Epithelial cell of proximal tubule (primary cell): ENCODE results near the gene MRPL28. TPM values are rescaled to one million over a fixed set of nuclear protein-coding genes. Genes with fewer than 3 reads are reported as not detected.
A peak's percentile ranks its signal among the peaks of the same experiment; 100 is the strongest.
"Not testable (repeated sequence)": the region's sequence is repeated elsewhere in the genome, so short reads cannot be mapped to it uniquely, and the experiment has no call there.

Experiments used
- DNase-seq: peaks from one replicate; pipeline ENCODE4 v3.0.0-alpha.2; 2011; ENCODE audit warnings: low read depth
- H3K4me3 ChIP-seq: 2 replicates; pipeline ENCODE4 v1.5.1; 2011; ENCODE audit warnings: low read depth, mild to moderate bottlenecking, low read length
- CTCF ChIP-seq: conservative IDR thresholded peaks from 2 replicates; pipeline ENCODE4 v1.5.1; 2012; ENCODE audit warnings: low read depth, mild to moderate bottlenecking, low read length
- total RNA-seq: library from RNA; depleted of rRNA; stranded (reverse); fragments of >200 nt; gene quantifications from 2 replicates; pipeline ENCODE4 v1.2.3, GENCODE V29; 2015

MRPL28 gene
- total RNA-seq, 1 donor from 2014 or later, result 188 TPM

- H3K4me3 ChIP-seq, result no peak overlapping the region
- no peak for DNase-seq
- TF ChIP-seq CTCF, result no peak
Observed at GRCh38 chr16:354291-354881, 16.0 kb downstream of the MRPL28 start.

GRCh38 chr16:353404-354290 is 16.7 kb downstream of the MRPL28 start:
- no peak for DNase-seq
- no peak for TF ChIP-seq CTCF

GRCh38 chr16:352547-353403 is 17.6 kb downstream of the MRPL28 start, which contains the start of gene AXIN1:
Gene AXIN1, minus strand, starts transcription at chr16:352723. Its CDS starts 5,698 bp downstream, at chr16:347025.
- TF ChIP-seq CTCF, result peak; percentile 35

More at GRCh38 chr16:353404-354290, 16.7 kb downstream of the MRPL28 start:
- H3K4me3 ChIP-seq, result peak overlapping the region; percentile 54

GRCh38 chr16:351804-352520 is 18.4 kb downstream of the MRPL28 start:
- DNase-seq, result no peak
- H3K4me3 ChIP-seq, result peak overlapping the region; percentile 80
- TF ChIP-seq CTCF, result no peak

More at GRCh38 chr16:352547-353403, 17.6 kb downstream of the MRPL28 start, which contains the start of gene AXIN1:
- H3K4me3 ChIP-seq, result peak within 1 kb of the TSS; percentile 80
- peak; percentile 33 for DNase-seq

- no peak for DNase-seq
- no peak overlapping the region for H3K4me3 ChIP-seq
- no peak for TF ChIP-seq CTCF
Observed at GRCh38 chr16:350203-350602, 20.1 kb downstream of the MRPL28 start.

- H3K4me3 ChIP-seq, result no peak overlapping the region
- DNase-seq, result peak; percentile 42
- TF ChIP-seq CTCF, result no peak
Observed at GRCh38 chr16:349211-349610, 21.1 kb downstream of the MRPL28 start.

GRCh38 chr16:348495-348894 is 21.8 kb downstream of the MRPL28 start:
- not testable (repeated sequence) for H3K4me3 ChIP-seq, DNase-seq
